Endothelial cell of umbilical vein (primary cell): ENCODE measurements around the gene MCU. TPM values are rescaled to one million over a fixed set of nuclear protein-coding genes. Genes with fewer than 3 reads are reported as not detected.

Experiments
- BruUV-seq: library from RNA; stranded (reverse); fragments of 400-500 nt; replicated peaks from 2 replicates; lab custom pipeline; 2021; lab: Mats Ljungman, UMichigan
- CTCF ChIA-PET: fragments of 300-600, 350-600 bp; sonication (Branson Sonifier 250); formaldehyde crosslinking; loops from one replicate; lab custom pipeline; 2021; ENCODE audit warnings: antibody characterized with exemption, inconsistent platforms; lab: Charles Lee
- POLR2A ChIA-PET: fragments of 300-600, 350-600 bp; sonication (Branson Sonifier 250); formaldehyde crosslinking; loops from one replicate; lab custom pipeline; 2021; ENCODE audit warnings: antibody characterized with exemption, inconsistent platforms; lab: Charles Lee
- DNase-seq: peaks from one replicate; pipeline ENCODE4 v3.0.0-alpha.2; 2011; ENCODE audit warnings: low read depth, low spot score
- FAIRE-seq: peaks from 2 replicates; lab custom pipeline; 2011; peaks lifted over from hg19 to GRCh38; lab: Jason Lieb, UNC
- H2AFZ ChIP-seq: 2 replicates; pipeline ENCODE4 v1.6.0; 2012; ENCODE audit warnings: low read depth, low read length, control low read depth, inconsistent platforms
- H3K27ac ChIP-seq: 2 replicates; pipeline ENCODE4 v1.5.1; 2011; ENCODE audit warnings: low read depth, mild to moderate bottlenecking, control low read depth, low read length, moderate library complexity; ENCODE audit not compliant: insufficient read depth
- H3K27me3 ChIP-seq, 2 experiments: 2 replicates each; pipeline versions ENCODE4 v1.6.0 to v1.6.1; 2011; ENCODE audit warnings: low read length in 2 of 2, mixed read lengths in 1 of 2; ENCODE audit not compliant: control insufficient read depth in 2 of 2, insufficient read depth in 2 of 2
- H3K36me3 ChIP-seq, 2 experiments: 2 replicates in 1 of 2; 3 replicates in 1 of 2; pipeline ENCODE4 v1.5.1; 2011; ENCODE audit warnings: low read length in 2 of 2, mild to moderate bottlenecking in 1 of 2, moderate library complexity in 1 of 2; ENCODE audit not compliant: control insufficient read depth in 2 of 2, insufficient read depth in 2 of 2; ENCODE audit errors: extremely low read depth in 1 of 2
- H3K4me1 ChIP-seq: 3 replicates; pipeline ENCODE4 v1.5.1; 2011; ENCODE audit warnings: mild to moderate bottlenecking, low read length; ENCODE audit not compliant: control insufficient read depth, insufficient read depth; ENCODE audit errors: extremely low read depth
- H3K4me2 ChIP-seq: 2 replicates; pipeline ENCODE4 v1.6.1; 2011; ENCODE audit warnings: low read length, control low read depth, mixed read lengths; ENCODE audit not compliant: insufficient read depth
- H3K4me3 ChIP-seq, 3 experiments: fragments of 200-600 bp in 1 of 3; sonication (generic), shearing (Covaris generic) in 1 of 3; replicated peaks in 1 of 3; 2 replicates each; pipeline ENCODE4 v1.5.1; 2011 to 2016; ENCODE audit warnings: control low read depth in 3 of 3, low read length in 3 of 3, mild to moderate bottlenecking in 2 of 3, inconsistent platforms in 1 of 3, low read depth in 1 of 3, moderate library complexity in 1 of 3; ENCODE audit not compliant: insufficient read depth in 1 of 3
- H3K79me2 ChIP-seq: 2 replicates; pipeline ENCODE4 v1.6.0; 2012; ENCODE audit warnings: low read length, inconsistent platforms; ENCODE audit not compliant: control insufficient read depth, insufficient read depth
- H3K9ac ChIP-seq: replicated peaks from 2 replicates; pipeline ENCODE3; 2011; ENCODE audit warnings: low read length, control low read depth; ENCODE audit not compliant: insufficient read depth; ENCODE audit errors: extremely low read depth
- H3K9me1 ChIP-seq: replicated peaks from 3 replicates; pipeline ENCODE4 v1.6.0; 2011; ENCODE audit warnings: mild to moderate bottlenecking, low read length; ENCODE audit not compliant: control insufficient read depth, insufficient read depth; ENCODE audit errors: extremely low read depth
- H3K9me3 ChIP-seq: replicated peaks from 2 replicates; pipeline ENCODE4 v1.5.1; 2012; ENCODE audit warnings: low read length, inconsistent platforms; ENCODE audit not compliant: control insufficient read depth, insufficient read depth
- H4K20me1 ChIP-seq: replicated peaks from 2 replicates; pipeline ENCODE3; 2011; ENCODE audit warnings: mild to moderate bottlenecking, low read length; ENCODE audit not compliant: control insufficient read depth, insufficient read depth; ENCODE audit errors: extremely low read depth
- EZH2 ChIP-seq: IDR thresholded peaks from 2 replicates; pipeline ENCODE4 v1.6.1; 2012; ENCODE audit warnings: borderline replicate concordance, low read depth, mild to moderate bottlenecking, moderate library complexity, low read length, inconsistent platforms; ENCODE audit not compliant: severe bottlenecking
- FOS ChIP-seq: IDR thresholded peaks from 2 replicates; pipeline ENCODE4 v1.6.1; 2011; ENCODE audit warnings: mild to moderate bottlenecking, low read length, moderate library complexity, borderline replicate concordance; ENCODE audit not compliant: insufficient read depth
- GATA2 ChIP-seq: IDR thresholded peaks from 2 replicates; pipeline ENCODE4 v1.7.0; 2011; ENCODE audit warnings: low read depth, mild to moderate bottlenecking, moderate library complexity, mixed read lengths, low read length; ENCODE audit not compliant: insufficient read length, insufficient read depth
- JUN ChIP-seq: IDR thresholded peaks from 2 replicates; pipeline ENCODE4 v1.6.1; 2011; ENCODE audit warnings: borderline replicate concordance, low read depth; ENCODE audit not compliant: insufficient read length, insufficient read depth
- MYC ChIP-seq: IDR thresholded peaks from one replicate; pipeline ENCODE4 v1.6.1; 2011; ENCODE audit warnings: mild to moderate bottlenecking, low read depth, low read length
- POLR2A ChIP-seq: IDR thresholded peaks from 2 replicates; pipeline ENCODE4 v1.6.1; 2012; ENCODE audit warnings: low read depth, mild to moderate bottlenecking, control low read depth, low read length
- POLR2AphosphoS5 ChIP-seq: IDR thresholded peaks from 2 replicates; pipeline ENCODE4 v1.6.1; 2012; ENCODE audit warnings: low read depth, mild to moderate bottlenecking, control low read depth, low read length, moderate library complexity; ENCODE audit not compliant: insufficient read depth
- dilution Hi-C: fragments of 300-500 bp; cut with MboI; formaldehyde crosslinking; loops from one replicate; pipeline ENCODE4 v1.15.0; 2019; ENCODE audit warnings: low sequenced_read_pairs; ENCODE audit not compliant: extremely low pct_ligation_motif_present
- intact Hi-C: fragments of 100-400 bp; cut with micrococcal nuclease; formaldehyde crosslinking; loops from one replicate; pipeline ENCODE4 v1.10.0; 2022
- polyA plus RNA-seq, 4 experiments: library from polyadenylated mRNA; depleted of rRNA in 3 of 4; stranded (reverse) in 3 of 4; unstranded in 1 of 4; fragments of >200 nt; gene quantifications; 2 replicates each; pipeline versions ENCODE4 v1.2.1 to v1.2.3, GENCODE V29; 2011 to 2012; ENCODE audit warnings: missing spikeins in 1 of 4
- total RNA-seq: library from RNA; stranded (reverse); gene quantifications from 2 replicates; pipeline ENCODE4 v1.2.3, GENCODE V29; 2021
- TF ChIP-seq, protein P1 (sequence below): IDR thresholded peaks from 2 replicates; pipeline ENCODE4 v1.6.1; 2011; ENCODE audit not compliant: insufficient read depth, insufficient read length
- TF ChIP-seq, protein P2 (sequence below), 2 donors: IDR thresholded peaks; 1 replicate in 1 of 2; 2 replicates in 1 of 2; pipeline ENCODE4 v1.5.1; 2011; ENCODE audit warnings: low read length in 2 of 2, mild to moderate bottlenecking in 2 of 2, moderate library complexity in 2 of 2, control low read depth in 1 of 2, inconsistent platforms in 1 of 2, low read depth in 1 of 2; ENCODE audit not compliant: insufficient read depth in 1 of 2; ENCODE audit errors: extremely low read depth in 1 of 2

The MCU gene
- total and polyA plus RNA-seq, 2 donors (not counting 3 experiments of a cell fraction or from before 2014, with no cell fraction given) = 25.2 to 37.2 TPM

GRCh38 chr10:72812753-72813430, 120.9 kb downstream of the MCU start:
- no peaks in the 10 kb centered on the region for H3K79me2 ChIP-seq
- H2AFZ ChIP-seq = no peak overlapping the region
- dilution Hi-C loops (no loop called here), intact Hi-C loops (no loop called here)
- H3K36me3 ChIP-seq = no peaks in the 10 kb centered on the region
- H3K9ac ChIP-seq = no peak overlapping the region
- H3K9me1 ChIP-seq = no peaks in the 10 kb centered on the region
- no peaks in the 10 kb centered on the region for H3K9me3 ChIP-seq
- no peak overlapping the region for H3K27ac ChIP-seq
- TF ChIP-seq, protein P1, sequence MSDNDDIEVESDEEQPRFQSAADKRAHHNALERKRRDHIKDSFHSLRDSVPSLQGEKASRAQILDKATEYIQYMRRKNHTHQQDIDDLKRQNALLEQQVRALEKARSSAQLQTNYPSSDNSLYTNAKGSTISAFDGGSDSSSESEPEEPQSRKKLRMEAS = no peak
- no peak for TF ChIP-seq POLR2A
- TF ChIP-seq POLR2AphosphoS5 = no peak
- TF ChIP-seq JUN = no peak
- TF ChIP-seq GATA2 = no peak
- TF ChIP-seq, protein P2, sequence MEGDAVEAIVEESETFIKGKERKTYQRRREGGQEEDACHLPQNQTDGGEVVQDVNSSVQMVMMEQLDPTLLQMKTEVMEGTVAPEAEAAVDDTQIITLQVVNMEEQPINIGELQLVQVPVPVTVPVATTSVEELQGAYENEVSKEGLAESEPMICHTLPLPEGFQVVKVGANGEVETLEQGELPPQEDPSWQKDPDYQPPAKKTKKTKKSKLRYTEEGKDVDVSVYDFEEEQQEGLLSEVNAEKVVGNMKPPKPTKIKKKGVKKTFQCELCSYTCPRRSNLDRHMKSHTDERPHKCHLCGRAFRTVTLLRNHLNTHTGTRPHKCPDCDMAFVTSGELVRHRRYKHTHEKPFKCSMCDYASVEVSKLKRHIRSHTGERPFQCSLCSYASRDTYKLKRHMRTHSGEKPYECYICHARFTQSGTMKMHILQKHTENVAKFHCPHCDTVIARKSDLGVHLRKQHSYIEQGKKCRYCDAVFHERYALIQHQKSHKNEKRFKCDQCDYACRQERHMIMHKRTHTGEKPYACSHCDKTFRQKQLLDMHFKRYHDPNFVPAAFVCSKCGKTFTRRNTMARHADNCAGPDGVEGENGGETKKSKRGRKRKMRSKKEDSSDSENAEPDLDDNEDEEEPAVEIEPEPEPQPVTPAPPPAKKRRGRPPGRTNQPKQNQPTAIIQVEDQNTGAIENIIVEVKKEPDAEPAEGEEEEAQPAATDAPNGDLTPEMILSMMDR (IDR thresholded peaks at IDR 0.05; ENCODE audit: extremely low read depth in 1 of 2, insufficient read depth in 1 of 2, low read depth in 1 of 2, low read length in 2 of 2) = no peak
- no peak for TF ChIP-seq MYC
- TF ChIP-seq EZH2 = no peak
- no peak for TF ChIP-seq FOS
- ChIA-PET CTCF (interaction anchor here (0.7 to 1.8 kb wide), 3 partner anchors 10 to 31 kb away, joined by 3 to 17 read pairs (median 6); no protein-coding TSS in a partner anchor), POLR2A (interaction anchor here (0.7 kb wide), 2 partner anchors 243 to 384 kb away, joined by 5 read pairs; no protein-coding TSS in a partner anchor)
- no peak overlapping the region for H3K4me2 ChIP-seq
- FAIRE-seq = peak; percentile 40
- peaks cover 4% of the 10 kb centered on the region for H4K20me1 ChIP-seq
- H3K4me1 ChIP-seq = peaks cover 3% of the 10 kb centered on the region
- no peaks in the 10 kb centered on the region for H3K27me3 ChIP-seq
- DNase-seq = peak; percentile 57
- no peak overlapping the region for H3K4me3 ChIP-seq
- BruUV-seq = no TSS peak
